ENCODE measurements around the gene DLGAP1.

DNA sequence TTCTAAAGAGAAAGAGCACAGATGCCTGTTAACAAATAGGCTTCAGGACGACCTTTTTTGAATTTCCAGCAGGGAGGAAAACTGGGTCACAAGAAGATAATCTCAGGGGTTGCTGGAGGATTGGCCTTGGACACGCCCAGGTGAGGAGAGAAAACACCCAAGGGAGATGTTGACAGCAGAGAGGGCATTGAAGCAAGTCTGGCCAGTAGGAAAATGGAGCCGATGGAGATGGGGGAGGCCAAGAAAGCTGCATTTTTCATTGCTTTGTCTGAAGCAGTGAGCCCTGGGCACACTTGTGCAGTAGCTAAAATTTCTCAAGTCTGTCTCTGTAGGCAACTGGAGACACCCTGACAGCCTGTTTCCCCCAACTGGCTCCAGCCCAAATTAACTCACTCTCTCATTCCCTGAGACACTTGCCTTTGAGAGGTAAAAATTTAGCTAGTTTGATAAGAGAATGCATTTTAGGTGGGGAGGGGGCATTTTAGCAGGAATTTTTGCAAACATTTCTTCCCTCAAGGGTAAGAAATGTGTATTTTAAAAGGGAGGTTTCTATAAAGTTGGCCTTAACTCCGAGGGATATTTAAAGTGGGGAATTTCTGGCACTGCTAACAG is 839.6 kb downstream of the DLGAP1 start:
- TF ChIP-seq, protein P1, sequence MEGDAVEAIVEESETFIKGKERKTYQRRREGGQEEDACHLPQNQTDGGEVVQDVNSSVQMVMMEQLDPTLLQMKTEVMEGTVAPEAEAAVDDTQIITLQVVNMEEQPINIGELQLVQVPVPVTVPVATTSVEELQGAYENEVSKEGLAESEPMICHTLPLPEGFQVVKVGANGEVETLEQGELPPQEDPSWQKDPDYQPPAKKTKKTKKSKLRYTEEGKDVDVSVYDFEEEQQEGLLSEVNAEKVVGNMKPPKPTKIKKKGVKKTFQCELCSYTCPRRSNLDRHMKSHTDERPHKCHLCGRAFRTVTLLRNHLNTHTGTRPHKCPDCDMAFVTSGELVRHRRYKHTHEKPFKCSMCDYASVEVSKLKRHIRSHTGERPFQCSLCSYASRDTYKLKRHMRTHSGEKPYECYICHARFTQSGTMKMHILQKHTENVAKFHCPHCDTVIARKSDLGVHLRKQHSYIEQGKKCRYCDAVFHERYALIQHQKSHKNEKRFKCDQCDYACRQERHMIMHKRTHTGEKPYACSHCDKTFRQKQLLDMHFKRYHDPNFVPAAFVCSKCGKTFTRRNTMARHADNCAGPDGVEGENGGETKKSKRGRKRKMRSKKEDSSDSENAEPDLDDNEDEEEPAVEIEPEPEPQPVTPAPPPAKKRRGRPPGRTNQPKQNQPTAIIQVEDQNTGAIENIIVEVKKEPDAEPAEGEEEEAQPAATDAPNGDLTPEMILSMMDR (IDR thresholded peaks at IDR 0.05; ENCODE audit: low read length): no peak
- no peak for TF ChIP-seq EZH2 (IDR thresholded peaks at IDR 0.05; ENCODE audit: borderline replicate concordance, low read length)

Measured in OCI-LY1 (cell line).